ENCODE measurements around the gene MVB12B. TPM values are rescaled to one million over a fixed set of nuclear protein-coding genes. Genes with fewer than 3 reads are reported as not detected.

The MVB12B gene
- total RNA-seq, 1 experiment from 2014 or later, result 4.5 TPM

DNA sequence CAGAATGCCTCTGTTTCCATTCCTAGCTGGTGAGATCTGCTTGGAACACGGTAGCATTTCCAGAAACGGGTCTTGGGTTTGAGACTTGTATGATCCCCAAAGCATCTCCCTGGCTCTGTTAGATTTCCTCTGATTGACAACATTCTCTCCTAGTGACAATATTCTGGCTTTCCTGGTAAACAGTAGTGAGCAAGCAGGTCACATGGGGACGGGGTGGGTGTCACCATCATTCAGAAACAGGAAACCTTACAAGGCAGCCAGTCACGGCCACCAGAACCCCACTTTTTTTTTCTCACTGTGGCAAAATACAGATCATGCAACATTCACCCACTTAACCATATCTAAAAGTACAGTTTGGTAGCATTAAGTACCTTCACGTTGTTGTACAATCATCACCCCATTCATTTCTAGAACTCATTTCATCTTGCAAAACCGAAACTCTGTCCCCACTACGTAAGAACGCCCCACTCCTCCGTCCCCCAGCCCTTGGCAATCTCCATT, 197.0 kb downstream of the MVB12B start:
- Mint-ChIP-seq H3K9me3 (ENCODE audit: low read depth, unreplicated experiment) (no peaks in the 10 kb centered on the region), H3K4me3 (ENCODE audit: low read depth, unreplicated experiment) (no peak overlapping the region), H3K4me1 (ENCODE audit: low read depth, unreplicated experiment) (no peaks in the 10 kb centered on the region), H3K36me3 (ENCODE audit: insufficient read depth, unreplicated experiment) (no peaks in the 10 kb centered on the region), H3K27ac (ENCODE audit: unreplicated experiment) (no peak overlapping the region), H3K27me3 (ENCODE audit: unreplicated experiment) (peaks cover 84% of the 10 kb centered on the region)
- CTCF ChIA-PET, result no interaction called here
- no TSS peak for BruUV-seq (replicated peaks)
- intact Hi-C loops (cut with micrococcal nuclease; ENCODE audit: unreplicated experiment), result no loop called here
- TF ChIP-seq, protein P1, sequence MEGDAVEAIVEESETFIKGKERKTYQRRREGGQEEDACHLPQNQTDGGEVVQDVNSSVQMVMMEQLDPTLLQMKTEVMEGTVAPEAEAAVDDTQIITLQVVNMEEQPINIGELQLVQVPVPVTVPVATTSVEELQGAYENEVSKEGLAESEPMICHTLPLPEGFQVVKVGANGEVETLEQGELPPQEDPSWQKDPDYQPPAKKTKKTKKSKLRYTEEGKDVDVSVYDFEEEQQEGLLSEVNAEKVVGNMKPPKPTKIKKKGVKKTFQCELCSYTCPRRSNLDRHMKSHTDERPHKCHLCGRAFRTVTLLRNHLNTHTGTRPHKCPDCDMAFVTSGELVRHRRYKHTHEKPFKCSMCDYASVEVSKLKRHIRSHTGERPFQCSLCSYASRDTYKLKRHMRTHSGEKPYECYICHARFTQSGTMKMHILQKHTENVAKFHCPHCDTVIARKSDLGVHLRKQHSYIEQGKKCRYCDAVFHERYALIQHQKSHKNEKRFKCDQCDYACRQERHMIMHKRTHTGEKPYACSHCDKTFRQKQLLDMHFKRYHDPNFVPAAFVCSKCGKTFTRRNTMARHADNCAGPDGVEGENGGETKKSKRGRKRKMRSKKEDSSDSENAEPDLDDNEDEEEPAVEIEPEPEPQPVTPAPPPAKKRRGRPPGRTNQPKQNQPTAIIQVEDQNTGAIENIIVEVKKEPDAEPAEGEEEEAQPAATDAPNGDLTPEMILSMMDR (IDR thresholded peaks at IDR 0.05; ENCODE audit: unreplicated experiment), result no peak
- no peak for DNase-seq

DNA sequence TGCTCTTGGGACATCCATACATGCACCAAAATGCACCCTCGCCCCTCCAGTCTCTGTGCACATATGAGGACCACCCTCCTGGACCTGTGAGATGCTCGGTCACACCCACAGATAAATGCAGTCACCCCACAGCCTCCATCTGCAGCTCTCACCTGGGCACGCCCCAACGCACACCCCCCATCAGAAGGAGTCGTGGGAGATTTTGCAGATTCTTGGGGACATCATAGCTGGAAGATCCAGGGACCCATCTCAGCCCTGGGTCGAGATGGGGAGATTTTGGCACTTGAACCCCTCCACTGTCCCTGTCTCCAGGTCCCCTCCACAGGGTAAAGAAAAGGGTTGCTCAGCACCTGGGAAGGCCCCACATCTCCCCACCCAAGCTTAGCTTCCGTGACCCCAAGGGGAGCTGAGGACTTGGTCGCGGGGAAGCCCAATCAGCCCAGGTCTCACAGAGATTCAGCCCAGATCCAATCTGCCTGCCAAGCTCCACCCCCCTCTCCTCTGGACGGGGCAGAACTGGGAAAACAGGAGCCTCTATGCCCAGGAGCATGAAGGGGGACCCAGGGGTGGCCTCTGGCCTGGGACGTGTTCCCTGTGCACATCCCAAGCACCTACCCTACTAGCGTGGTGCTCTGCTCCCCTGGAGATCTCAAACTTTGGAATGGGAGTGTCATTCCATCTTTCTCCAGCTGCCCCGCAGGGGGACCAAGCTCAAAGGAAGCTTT, 197.9 kb downstream of the MVB12B start:
- intact Hi-C loops (cut with micrococcal nuclease; ENCODE audit: unreplicated experiment), result no loop called here
- DNase-seq, result no peak
- CTCF ChIA-PET, result no interaction called here
- Mint-ChIP-seq H3K4me1 (ENCODE audit: low read depth, unreplicated experiment) (no peaks in the 10 kb centered on the region), H3K36me3 (ENCODE audit: insufficient read depth, unreplicated experiment) (no peaks in the 10 kb centered on the region), H3K27ac (ENCODE audit: unreplicated experiment) (no peak overlapping the region), H3K27me3 (ENCODE audit: unreplicated experiment) (peaks cover 84% of the 10 kb centered on the region), H3K9me3 (ENCODE audit: low read depth, unreplicated experiment) (no peaks in the 10 kb centered on the region), H3K4me3 (ENCODE audit: low read depth, unreplicated experiment) (no peak overlapping the region)
- TF ChIP-seq, protein P1 (IDR thresholded peaks at IDR 0.05; ENCODE audit: unreplicated experiment), result no peak
- no TSS peak for BruUV-seq (replicated peaks)

DNA sequence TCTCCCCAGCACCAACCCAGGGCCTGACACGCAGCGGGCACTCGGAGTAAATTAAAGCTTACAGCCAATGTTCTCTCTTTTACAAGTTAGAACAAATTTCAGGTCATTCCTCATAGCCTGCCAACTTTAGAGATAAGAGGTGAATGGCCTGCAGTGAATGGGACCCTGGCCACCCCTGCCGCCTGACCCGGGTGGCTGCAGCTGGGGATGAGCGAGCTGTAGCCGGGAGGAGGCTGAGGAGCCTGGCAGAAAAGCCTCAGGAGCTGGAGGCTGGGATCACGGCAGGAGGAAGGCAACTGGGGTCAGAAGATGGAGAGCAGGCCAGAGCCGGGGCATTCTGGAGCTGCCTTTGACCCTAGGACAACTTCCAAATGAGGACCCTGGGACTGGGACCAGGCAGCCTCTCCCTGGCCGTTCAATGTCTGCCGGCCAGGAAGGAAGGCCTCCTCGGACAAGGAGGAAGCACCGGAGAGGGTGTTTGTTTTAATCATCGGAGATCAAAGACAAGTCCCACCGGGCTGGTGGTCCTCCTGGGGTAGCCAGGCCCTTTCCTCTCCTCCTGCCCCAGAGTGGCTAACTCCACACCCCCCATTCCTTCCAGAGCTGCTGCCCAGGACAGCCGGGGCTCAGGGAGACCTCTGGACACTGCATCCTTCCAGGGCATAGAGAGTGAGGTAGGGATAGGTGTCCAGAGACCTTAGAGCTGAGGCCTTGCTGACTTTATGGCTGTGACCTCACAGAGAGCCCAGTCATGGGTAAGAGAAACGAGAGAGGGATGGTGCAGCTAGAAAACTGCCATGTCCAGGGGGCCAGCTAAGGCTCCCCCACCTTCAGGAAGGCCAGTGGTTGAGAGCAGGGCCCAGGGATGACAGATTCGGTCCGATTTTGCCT, 199.8 kb downstream of the MVB12B start:
- Mint-ChIP-seq H3K9me3 (ENCODE audit: low read depth, unreplicated experiment) (no peaks in the 10 kb centered on the region), H3K4me1 (ENCODE audit: low read depth, unreplicated experiment) (no peaks in the 10 kb centered on the region), H3K4me3 (ENCODE audit: low read depth, unreplicated experiment) (no peak overlapping the region), H3K27me3 (ENCODE audit: unreplicated experiment) (peaks cover 89% of the 10 kb centered on the region), H3K27ac (ENCODE audit: unreplicated experiment) (no peak overlapping the region), H3K36me3 (ENCODE audit: insufficient read depth, unreplicated experiment) (no peaks in the 10 kb centered on the region)
- DNase-seq, result no peak
- no TSS peak for BruUV-seq (replicated peaks)
- TF ChIP-seq, protein P1 (IDR thresholded peaks at IDR 0.05; ENCODE audit: unreplicated experiment), result no peak
- CTCF ChIA-PET, result interaction anchor here (1.5 kb wide), 1 partner anchor 16 kb away, joined by 3 read pairs; no protein-coding TSS in a partner anchor
- intact Hi-C loops (cut with micrococcal nuclease; ENCODE audit: unreplicated experiment), result no loop called here

DNA sequence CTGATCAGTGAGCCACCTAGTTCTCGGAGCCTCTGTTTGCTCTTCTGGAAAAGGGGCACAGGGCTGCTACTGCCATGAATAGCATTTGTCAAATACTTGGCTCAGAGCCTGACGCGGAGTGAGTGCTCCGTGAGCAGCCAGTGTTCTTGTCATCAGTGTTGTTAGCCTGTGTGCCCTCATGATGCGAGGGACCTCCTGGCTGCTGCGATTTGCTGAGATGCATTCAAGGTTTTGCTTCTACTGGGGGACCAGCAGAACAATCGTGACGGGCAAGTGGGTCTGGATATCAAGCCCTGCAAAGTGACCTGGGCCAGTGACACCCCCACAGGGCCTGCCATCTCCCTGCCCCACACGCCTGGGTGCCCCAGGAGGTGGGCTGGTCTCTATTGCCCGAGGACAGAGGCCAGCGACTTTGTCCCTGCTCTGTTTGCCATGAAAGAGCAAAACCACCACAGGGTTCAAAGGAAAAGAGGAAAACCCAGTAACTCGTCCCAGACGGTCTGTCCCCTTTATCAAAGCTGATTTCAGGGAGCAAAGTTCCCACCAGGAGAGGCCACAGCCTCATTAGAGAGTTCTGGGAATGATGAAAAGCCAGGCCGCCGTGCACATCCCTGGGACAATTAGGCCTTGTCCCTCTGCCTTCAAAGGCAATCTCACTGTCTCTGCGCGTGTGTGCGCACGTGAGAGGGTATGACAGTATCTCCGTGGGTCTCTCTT, 200.6 kb downstream of the MVB12B start:
- H3K27me3 Mint-ChIP-seq (ENCODE audit: unreplicated experiment), result peaks cover 89% of the 10 kb centered on the region
- H3K4me3 Mint-ChIP-seq (ENCODE audit: low read depth, unreplicated experiment), result no peak overlapping the region
- H3K4me1 Mint-ChIP-seq (ENCODE audit: low read depth, unreplicated experiment), result no peaks in the 10 kb centered on the region
- DNase-seq, result no peak
- intact Hi-C loops (cut with micrococcal nuclease; ENCODE audit: unreplicated experiment), result no loop called here
- no peak overlapping the region for H3K27ac Mint-ChIP-seq (ENCODE audit: unreplicated experiment)
- no TSS peak for BruUV-seq (replicated peaks)
- H3K9me3 Mint-ChIP-seq (ENCODE audit: low read depth, unreplicated experiment), result no peaks in the 10 kb centered on the region
- H3K36me3 Mint-ChIP-seq (ENCODE audit: insufficient read depth, unreplicated experiment), result no peaks in the 10 kb centered on the region
- TF ChIP-seq, protein P1 (IDR thresholded peaks at IDR 0.05; ENCODE audit: unreplicated experiment), result no peak
- CTCF ChIA-PET, result interaction anchor here (1.5 kb wide), 1 partner anchor 17 kb away, joined by 3 read pairs; no protein-coding TSS in a partner anchor
